ENCODE results near the gene MBD5.

MBD5 gene

DNA sequence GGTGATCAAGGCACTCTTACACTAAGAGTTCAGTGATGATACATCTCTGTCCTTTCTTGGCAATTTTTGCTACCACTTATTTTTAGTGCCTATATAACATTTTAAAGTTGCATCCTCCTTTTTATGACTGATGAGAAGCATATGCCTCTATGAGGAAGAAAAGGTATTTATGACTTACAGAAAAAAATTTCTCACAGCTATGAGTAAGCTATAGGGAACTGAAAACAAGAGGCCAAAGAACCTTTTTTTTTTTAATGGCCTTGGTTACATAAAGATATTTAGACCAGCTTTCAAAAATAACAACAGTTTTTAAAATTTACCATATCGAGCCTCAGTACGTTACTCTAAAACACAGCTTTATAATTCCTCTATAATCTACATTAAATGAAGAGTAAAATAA, 21.3 kb downstream of the MBD5 start:
- Histone ChIP-seq H3K4me3 (replicated peaks; ENCODE audit: low read depth, low read length) (no peak overlapping the region), H3K36me3 (ENCODE audit: control insufficient read depth, insufficient read depth, low read length) (no peaks in the 10 kb centered on the region), H3K27me3 (replicated peaks; ENCODE audit: control insufficient read depth, insufficient read depth, low read length) (no peaks in the 10 kb centered on the region)
- TF ChIP-seq, protein P1, sequence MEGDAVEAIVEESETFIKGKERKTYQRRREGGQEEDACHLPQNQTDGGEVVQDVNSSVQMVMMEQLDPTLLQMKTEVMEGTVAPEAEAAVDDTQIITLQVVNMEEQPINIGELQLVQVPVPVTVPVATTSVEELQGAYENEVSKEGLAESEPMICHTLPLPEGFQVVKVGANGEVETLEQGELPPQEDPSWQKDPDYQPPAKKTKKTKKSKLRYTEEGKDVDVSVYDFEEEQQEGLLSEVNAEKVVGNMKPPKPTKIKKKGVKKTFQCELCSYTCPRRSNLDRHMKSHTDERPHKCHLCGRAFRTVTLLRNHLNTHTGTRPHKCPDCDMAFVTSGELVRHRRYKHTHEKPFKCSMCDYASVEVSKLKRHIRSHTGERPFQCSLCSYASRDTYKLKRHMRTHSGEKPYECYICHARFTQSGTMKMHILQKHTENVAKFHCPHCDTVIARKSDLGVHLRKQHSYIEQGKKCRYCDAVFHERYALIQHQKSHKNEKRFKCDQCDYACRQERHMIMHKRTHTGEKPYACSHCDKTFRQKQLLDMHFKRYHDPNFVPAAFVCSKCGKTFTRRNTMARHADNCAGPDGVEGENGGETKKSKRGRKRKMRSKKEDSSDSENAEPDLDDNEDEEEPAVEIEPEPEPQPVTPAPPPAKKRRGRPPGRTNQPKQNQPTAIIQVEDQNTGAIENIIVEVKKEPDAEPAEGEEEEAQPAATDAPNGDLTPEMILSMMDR (IDR thresholded peaks at IDR 0.05; ENCODE audit: insufficient read depth, low read length, poor library complexity, severe bottlenecking), result no peak
- peak; percentile 62 for DNase-seq (ENCODE audit: extremely low read depth, insufficient read length)

DNA sequence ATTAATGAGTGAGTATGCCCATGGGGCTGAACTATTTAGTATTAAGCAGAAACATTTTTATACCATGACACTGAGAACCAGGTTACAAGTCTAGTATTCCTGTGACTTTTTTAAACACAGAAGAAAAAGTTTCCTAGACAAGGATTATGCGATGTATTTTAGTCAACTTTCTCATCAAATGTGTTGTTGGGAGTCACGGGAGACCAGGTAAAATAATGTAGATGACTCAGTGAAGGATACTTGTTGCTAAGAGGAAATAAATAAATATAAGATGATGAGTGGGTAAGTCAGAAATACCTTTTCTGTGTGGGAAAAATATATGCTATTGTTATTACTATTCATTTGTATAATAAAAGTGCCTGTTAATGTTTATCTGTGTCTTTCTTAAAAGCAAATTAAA, 23.4 kb downstream of the MBD5 start:
- Histone ChIP-seq H3K36me3 (ENCODE audit: control insufficient read depth, insufficient read depth, low read length) (no peaks in the 10 kb centered on the region), H3K27me3 (replicated peaks; ENCODE audit: control insufficient read depth, insufficient read depth, low read length) (no peaks in the 10 kb centered on the region), H3K4me3 (replicated peaks; ENCODE audit: low read depth, low read length) (no peak overlapping the region)
- TF ChIP-seq, protein P1 (IDR thresholded peaks at IDR 0.05; ENCODE audit: insufficient read depth, low read length, poor library complexity, severe bottlenecking), result no peak
- DNase-seq (ENCODE audit: extremely low read depth, insufficient read length), result no peak

DNA sequence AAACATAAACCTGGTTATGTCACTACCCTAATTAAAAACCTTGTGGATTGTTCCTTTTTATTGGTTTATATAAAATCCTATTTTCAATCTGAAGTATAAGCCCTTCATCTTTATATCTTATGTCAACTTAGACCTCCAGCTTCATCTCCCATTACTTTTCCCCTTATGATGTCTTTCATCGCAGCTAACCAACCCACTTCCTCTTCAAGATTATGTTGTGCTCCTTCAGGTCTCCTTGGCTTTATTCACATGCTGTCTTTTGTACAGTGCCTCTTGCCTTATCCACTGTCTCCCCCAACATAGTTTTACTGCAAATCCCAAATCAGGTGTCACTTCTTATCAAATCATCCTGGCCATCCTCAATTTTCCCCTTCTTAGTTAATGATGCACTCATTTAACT, 25.9 kb downstream of the MBD5 start:
- TF ChIP-seq, protein P1 (IDR thresholded peaks at IDR 0.05; ENCODE audit: insufficient read depth, low read length, poor library complexity, severe bottlenecking), result no peak
- Histone ChIP-seq H3K4me3 (replicated peaks; ENCODE audit: low read depth, low read length) (no peak overlapping the region), H3K27me3 (replicated peaks; ENCODE audit: control insufficient read depth, insufficient read depth, low read length) (no peaks in the 10 kb centered on the region), H3K36me3 (ENCODE audit: control insufficient read depth, insufficient read depth, low read length) (no peaks in the 10 kb centered on the region)
- DNase-seq (ENCODE audit: extremely low read depth, insufficient read length), result no peak

DNA sequence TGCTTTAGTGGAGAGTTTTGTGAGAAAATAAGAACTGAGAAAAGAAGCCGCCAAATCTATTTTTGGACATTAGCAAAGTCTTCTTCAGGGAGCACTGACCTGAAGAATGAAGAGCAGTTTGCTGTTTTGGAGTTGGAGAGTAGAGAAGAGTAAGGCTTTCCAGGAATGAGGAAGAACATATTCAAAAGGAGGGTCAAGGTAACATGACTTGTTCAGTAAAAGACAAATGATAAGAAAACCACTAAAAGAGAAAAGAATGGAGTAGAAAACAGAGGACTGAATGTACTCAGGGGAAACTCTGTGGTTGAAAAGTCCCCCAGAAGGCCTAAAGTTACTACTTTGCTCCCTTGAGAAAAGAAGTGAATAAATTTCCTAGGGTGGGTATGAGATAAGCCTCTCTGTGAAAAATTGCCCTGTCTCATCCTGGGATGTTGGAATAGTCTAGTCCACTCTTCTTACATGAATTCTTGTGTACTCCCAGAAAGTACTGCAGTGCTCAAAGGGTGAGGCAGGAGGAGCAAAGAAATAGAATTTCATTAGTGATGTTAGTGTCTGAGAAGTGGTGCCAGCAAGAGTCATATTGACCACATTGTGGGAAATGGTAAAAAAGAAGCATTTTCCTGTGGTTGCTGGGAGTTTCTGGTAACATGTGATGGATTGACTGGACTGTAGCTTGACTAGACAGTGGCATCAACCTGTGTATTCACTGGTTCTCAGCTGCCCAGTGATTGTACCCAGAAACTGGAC, 27.8 kb downstream of the MBD5 start:
- Histone ChIP-seq H3K27me3 (replicated peaks; ENCODE audit: control insufficient read depth, insufficient read depth, low read length) (no peaks in the 10 kb centered on the region), H3K4me3 (replicated peaks; ENCODE audit: low read depth, low read length) (peak overlapping the region; percentile 3; the same call in 1 of the 2 replicates), H3K36me3 (ENCODE audit: control insufficient read depth, insufficient read depth, low read length) (no peaks in the 10 kb centered on the region)
- peak; percentile 58 for DNase-seq (ENCODE audit: extremely low read depth, insufficient read length)
- TF ChIP-seq, protein P1 (IDR thresholded peaks at IDR 0.05; ENCODE audit: insufficient read depth, low read length, poor library complexity, severe bottlenecking), result no peak

DNA sequence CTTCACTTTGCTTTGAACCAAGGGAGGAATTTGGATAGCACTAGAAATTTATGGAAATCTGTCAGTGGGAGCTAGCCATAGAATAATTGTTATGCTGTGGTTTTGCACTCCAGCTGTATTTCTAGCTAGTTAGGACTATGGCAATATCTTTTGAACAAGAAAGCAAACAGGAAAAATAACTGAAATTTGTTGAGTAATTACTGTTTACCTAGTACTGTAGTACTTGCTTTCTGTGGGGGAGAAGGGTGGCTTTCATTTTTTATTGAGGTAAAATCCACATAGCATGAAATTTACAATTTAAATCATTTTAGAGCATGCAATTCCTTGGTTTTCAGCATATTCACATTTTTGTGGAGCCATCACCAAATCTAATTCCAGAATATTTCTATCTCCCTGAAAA, 28.4 kb downstream of the MBD5 start:
- TF ChIP-seq, protein P1 (IDR thresholded peaks at IDR 0.05; ENCODE audit: insufficient read depth, low read length, poor library complexity, severe bottlenecking), result no peak
- no peak overlapping the region; the same call in 1 of the 2 replicates for H3K4me3 ChIP-seq (replicated peaks; ENCODE audit: low read depth, low read length)
- DNase-seq (ENCODE audit: extremely low read depth, insufficient read length), result no peak
- H3K27me3 ChIP-seq (replicated peaks; ENCODE audit: control insufficient read depth, insufficient read depth, low read length), result no peaks in the 10 kb centered on the region
- H3K36me3 ChIP-seq (ENCODE audit: control insufficient read depth, insufficient read depth, low read length), result no peaks in the 10 kb centered on the region; the same call in 1 of the 2 replicates

All from GM06990 (cell line).